HFF-Myc (cell line): ENCODE results near the gene AKT2.

Source experiments
- DNase-seq: peaks from one replicate; pipeline ENCODE4 v3.0.0-alpha.2; 2011; ENCODE audit warnings: low read depth; ENCODE audit errors: extremely low read depth
- H3K4me3 ChIP-seq: replicated peaks from 2 replicates; pipeline ENCODE4 v1.5.1; 2011; ENCODE audit warnings: low read depth, mild to moderate bottlenecking, control low read depth, low read length
- CTCF ChIP-seq: IDR thresholded peaks from 2 replicates; pipeline ENCODE4 v1.5.1; 2012; ENCODE audit warnings: mild to moderate bottlenecking, low read depth, low read length, control low read depth; ENCODE audit errors: missing control alignments

AKT2 gene

GRCh38 chr19:40237791-40238190, 47.4 kb downstream of the AKT2 start:
- no peak overlapping the region for H3K4me3 ChIP-seq
- DNase-seq = no peak
- TF ChIP-seq CTCF = no peak

GRCh38 chr19:40236366-40236765, 48.8 kb downstream of the AKT2 start:
- TF ChIP-seq CTCF = no peak
- no peak for DNase-seq

GRCh38 chr19:40236026-40236355, 49.2 kb downstream of the AKT2 start:
- TF ChIP-seq CTCF = no peak
- DNase-seq = no peak
- no peak overlapping the region for H3K4me3 ChIP-seq

More at GRCh38 chr19:40236366-40236765, 48.8 kb downstream of the AKT2 start:
- H3K4me3 ChIP-seq = no peak overlapping the region

- no peak for DNase-seq
- TF ChIP-seq CTCF = peak; percentile 25
- no peak overlapping the region for H3K4me3 ChIP-seq
Observed at GRCh38 chr19:40235238-40236025, 49.7 kb downstream of the AKT2 start.

- TF ChIP-seq CTCF = no peak
- no peak for DNase-seq
- H3K4me3 ChIP-seq = no peak overlapping the region
Observed at GRCh38 chr19:40234429-40235237, 50.5 kb downstream of the AKT2 start.

- DNase-seq = no peak
- H3K4me3 ChIP-seq = no peak overlapping the region
- no peak for TF ChIP-seq CTCF
Observed at GRCh38 chr19:40233811-40234389, 51.2 kb downstream of the AKT2 start.
